Activated CD4-positive, alpha-beta T cell treated with anti-CD3 and anti-CD28 coated beads for 4 hours (primary cell): ENCODE measurements around the gene TCF23.

Experiments
- DNase-seq, 2 donors: peaks; one replicate each; pipeline ENCODE4 v3.0.0-alpha.2; 2020

Gene TCF23

GRCh38 chr2:27128668-27129571 is 19.9 kb upstream of the TCF23 start:
- DNase-seq, result no peak

GRCh38 chr2:27130396-27130795 is 18.4 kb upstream of the TCF23 start:
- DNase-seq, result no peak

- no peak for DNase-seq
Measured at GRCh38 chr2:27131429-27131828, 17.4 kb upstream of the TCF23 start.

GRCh38 chr2:27133195-27133875 is 15.5 kb upstream of the TCF23 start:
- DNase-seq, result no peak

GRCh38 chr2:27133905-27134780 is 14.7 kb upstream of the TCF23 start, which contains the start of gene PREB:
Gene PREB, minus strand, starts transcription at chr2:27134636. Its CDS starts 215 bp downstream, at chr2:27134421.
- peak; percentile 98 for DNase-seq

- DNase-seq, result no peak
Measured at GRCh38 chr2:27134781-27135477, 13.9 kb upstream of the TCF23 start.

- DNase-seq, result no peak
Measured at GRCh38 chr2:27135478-27135955, 13.3 kb upstream of the TCF23 start.

- no peak for DNase-seq
Measured at GRCh38 chr2:27136751-27137150, 12.1 kb upstream of the TCF23 start.

GRCh38 chr2:27137322-27137935 is 11.4 kb upstream of the TCF23 start:
- DNase-seq, result no peak

- DNase-seq, result no peak
Measured at GRCh38 chr2:27138111-27138510, 10.7 kb upstream of the TCF23 start.

- no peak for DNase-seq
Measured at GRCh38 chr2:27139310-27139709, 9.5 kb upstream of the TCF23 start, which contains the start of gene PRR30. Gene PRR30, minus strand, starts transcription at chr2:27139410. Its CDS starts 1,081 bp downstream, at chr2:27138329.

- no peak for DNase-seq
Measured at GRCh38 chr2:27143285-27143684, 5.5 kb upstream of the TCF23 start.

GRCh38 chr2:27145682-27146081 is 3.1 kb upstream of the TCF23 start:
- DNase-seq, result no peak

GRCh38 chr2:27147935-27148334 is 869 bp upstream of the TCF23 start:
- no peak for DNase-seq

GRCh38 chr2:27149570-27150405 is 984 bp downstream of the TCF23 start:
- no peak for DNase-seq

- no peak for DNase-seq
Measured at GRCh38 chr2:27150639-27151230, 1.9 kb downstream of the TCF23 start.

GRCh38 chr2:27152102-27152795 is 3.4 kb downstream of the TCF23 start:
- no peak for DNase-seq

- no peak for DNase-seq
Measured at GRCh38 chr2:27152796-27153464, 4.1 kb downstream of the TCF23 start.

GRCh38 chr2:27154488-27154887 is 5.7 kb downstream of the TCF23 start:
- DNase-seq, result no peak
